IPS DF 6.9 (cell line): ENCODE data around the gene MYO9B.

Source experiments
- DNase-seq: peaks from one replicate; pipeline ENCODE4 v3.0.0-alpha.2; 2013; ENCODE audit warnings: low read depth, low spot score
- H3K27ac ChIP-seq: one replicate; pipeline ENCODE4 v1.5.1; 2013; ENCODE audit warnings: low read length, control low read depth
- H3K27me3 ChIP-seq: 2 replicates; pipeline ENCODE4 v1.6.1; 2013; ENCODE audit warnings: mild to moderate bottlenecking, low read length; ENCODE audit not compliant: control insufficient read depth, insufficient read depth
- H3K36me3 ChIP-seq: 2 replicates; pipeline ENCODE4 v1.6.1; 2013; ENCODE audit warnings: low read length; ENCODE audit not compliant: control insufficient read depth, insufficient read depth
- H3K4me1 ChIP-seq: 2 replicates; pipeline ENCODE4 v1.6.1; 2013; ENCODE audit warnings: low read length; ENCODE audit not compliant: control insufficient read depth, insufficient read depth
- H3K4me3 ChIP-seq: 2 replicates; pipeline ENCODE4 v1.5.1; 2013; ENCODE audit warnings: mild to moderate bottlenecking, low read length
- H3K9me3 ChIP-seq: 2 replicates; pipeline ENCODE4 v1.6.1; 2013; ENCODE audit warnings: low read length, inconsistent platforms; ENCODE audit not compliant: control insufficient read depth, insufficient read depth
- WGBS: extraction: QIAGEN DNeasy Blood & Tissue Kit; methylation state at CpG from one replicate; pipeline ENCODE4 v1.1.7; 2013; ENCODE audit warnings: mixed read lengths, missing lambda C conversion rate; ENCODE audit not compliant: insufficient read length, insufficient coverage; 5-methylcytosine and 5-hydroxymethylcytosine counted together

Gene MYO9B, protein sequence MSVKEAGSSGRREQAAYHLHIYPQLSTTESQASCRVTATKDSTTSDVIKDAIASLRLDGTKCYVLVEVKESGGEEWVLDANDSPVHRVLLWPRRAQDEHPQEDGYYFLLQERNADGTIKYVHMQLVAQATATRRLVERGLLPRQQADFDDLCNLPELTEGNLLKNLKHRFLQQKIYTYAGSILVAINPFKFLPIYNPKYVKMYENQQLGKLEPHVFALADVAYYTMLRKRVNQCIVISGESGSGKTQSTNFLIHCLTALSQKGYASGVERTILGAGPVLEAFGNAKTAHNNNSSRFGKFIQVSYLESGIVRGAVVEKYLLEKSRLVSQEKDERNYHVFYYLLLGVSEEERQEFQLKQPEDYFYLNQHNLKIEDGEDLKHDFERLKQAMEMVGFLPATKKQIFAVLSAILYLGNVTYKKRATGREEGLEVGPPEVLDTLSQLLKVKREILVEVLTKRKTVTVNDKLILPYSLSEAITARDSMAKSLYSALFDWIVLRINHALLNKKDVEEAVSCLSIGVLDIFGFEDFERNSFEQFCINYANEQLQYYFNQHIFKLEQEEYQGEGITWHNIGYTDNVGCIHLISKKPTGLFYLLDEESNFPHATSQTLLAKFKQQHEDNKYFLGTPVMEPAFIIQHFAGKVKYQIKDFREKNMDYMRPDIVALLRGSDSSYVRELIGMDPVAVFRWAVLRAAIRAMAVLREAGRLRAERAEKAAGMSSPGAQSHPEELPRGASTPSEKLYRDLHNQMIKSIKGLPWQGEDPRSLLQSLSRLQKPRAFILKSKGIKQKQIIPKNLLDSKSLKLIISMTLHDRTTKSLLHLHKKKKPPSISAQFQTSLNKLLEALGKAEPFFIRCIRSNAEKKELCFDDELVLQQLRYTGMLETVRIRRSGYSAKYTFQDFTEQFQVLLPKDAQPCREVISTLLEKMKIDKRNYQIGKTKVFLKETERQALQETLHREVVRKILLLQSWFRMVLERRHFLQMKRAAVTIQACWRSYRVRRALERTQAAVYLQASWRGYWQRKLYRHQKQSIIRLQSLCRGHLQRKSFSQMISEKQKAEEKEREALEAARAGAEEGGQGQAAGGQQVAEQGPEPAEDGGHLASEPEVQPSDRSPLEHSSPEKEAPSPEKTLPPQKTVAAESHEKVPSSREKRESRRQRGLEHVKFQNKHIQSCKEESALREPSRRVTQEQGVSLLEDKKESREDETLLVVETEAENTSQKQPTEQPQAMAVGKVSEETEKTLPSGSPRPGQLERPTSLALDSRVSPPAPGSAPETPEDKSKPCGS (N-terminal part only)

DNA sequence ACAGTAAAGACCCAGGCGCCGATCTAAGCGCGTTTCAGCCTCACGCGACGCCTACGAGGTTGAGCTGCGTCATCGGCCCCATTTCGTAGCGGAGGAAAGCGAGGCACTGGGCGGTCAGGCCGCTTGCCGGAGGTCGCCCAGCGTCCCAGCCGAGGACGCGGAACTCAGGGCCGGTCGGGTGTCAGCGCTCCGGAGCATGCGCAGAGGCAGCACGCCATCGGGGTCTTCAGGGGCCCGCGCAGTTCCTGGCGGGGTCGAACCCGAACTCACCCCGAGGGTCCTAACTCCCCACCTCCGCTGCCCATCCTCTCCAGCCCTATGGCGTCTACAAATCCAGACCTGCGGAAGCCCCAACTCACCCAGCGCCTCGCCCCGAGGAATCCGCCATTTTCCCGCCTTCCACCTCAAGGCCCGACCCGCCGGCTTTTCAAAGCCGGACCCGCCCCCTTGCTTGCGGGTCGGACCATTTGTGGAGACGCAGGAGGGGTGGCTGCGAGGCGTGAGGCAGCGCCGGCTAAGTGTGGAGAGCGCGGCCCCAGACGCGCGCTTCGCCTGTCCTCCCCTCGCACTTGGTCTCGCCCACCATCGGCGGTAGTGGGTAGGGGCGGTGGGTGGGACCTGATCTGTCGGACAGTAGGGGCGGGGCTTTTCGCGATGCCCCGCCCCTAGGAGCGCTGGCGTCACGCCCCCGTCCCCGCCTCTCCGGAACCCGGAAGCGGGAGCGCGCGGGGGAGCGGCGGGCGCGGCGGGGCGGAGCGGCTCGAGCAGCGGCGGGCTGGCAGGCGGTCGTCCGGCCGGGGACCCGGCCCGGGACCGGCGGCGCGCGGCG is at the start of gene MYO9B, which contains the start of gene HAUS8:
Gene MYO9B (plus strand): TSS at position 743 of the 829 bp plus-strand sequence. CDS start 25,941 bp downstream, outside the sequence.
Gene HAUS8 (minus strand): TSS at position 418 of the 829 bp plus-strand sequence. CDS start 30 bp downstream, at position 388.
- H3K27me3 ChIP-seq = no peaks in the 10 kb centered on the region
- no peaks in the 10 kb centered on the region for H3K9me3 ChIP-seq
- H3K27ac ChIP-seq = no peak within 1 kb of the TSS
- H3K36me3 ChIP-seq = 0 out of 2 replicates have a peak, but pooled peaks cover 8% of the 10 kb centered on the region
- DNase-seq = peak; percentile 91
- no peaks in the 10 kb centered on the region; the same call in 1 of the 2 replicates for H3K4me1 ChIP-seq
- H3K4me3 ChIP-seq = peak within 1 kb of the TSS; percentile 89; the same call in 1 of the 2 replicates
- WGBS = no CpG with 5 or more reads among the region's 103 CpGs

DNA sequence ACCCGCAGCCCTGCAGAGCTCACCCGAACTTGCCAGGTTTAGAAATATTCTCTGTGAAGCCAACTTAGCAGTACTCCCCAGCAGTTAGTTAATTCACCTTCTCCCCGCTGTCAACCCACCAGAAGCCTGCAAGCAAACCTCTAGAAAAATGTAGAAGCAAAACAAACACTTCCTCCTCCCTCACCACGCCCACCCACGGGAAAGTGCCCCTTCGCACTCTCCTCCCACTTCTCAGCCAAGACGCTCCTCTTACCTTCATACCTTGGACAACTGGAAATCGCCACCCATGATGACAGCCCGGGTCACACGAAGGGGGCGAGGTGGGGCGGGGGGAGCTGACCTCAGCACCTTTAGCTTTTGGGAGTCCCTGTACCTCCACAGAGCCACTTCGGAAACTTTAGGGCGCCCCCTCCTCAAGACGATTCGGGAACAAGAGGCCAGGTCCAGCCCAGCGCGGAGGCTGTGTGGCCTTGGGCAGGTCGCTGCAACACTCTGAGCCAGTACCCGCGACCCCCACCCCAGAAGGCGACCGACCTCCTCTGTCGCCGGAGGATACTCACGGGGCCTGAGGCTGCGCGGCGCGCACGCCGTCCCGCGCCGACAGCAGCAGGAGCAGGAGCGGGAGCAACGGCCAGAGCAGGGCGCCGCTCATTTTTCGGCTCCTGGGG is 49.5 kb upstream of the MYO9B start:
- no CpG with 5 or more reads among the region's 40 CpGs for WGBS
- no peak for DNase-seq
- no peaks in the 10 kb centered on the region for H3K36me3 ChIP-seq
- no peaks in the 10 kb centered on the region; the same call in 1 of the 2 replicates for H3K9me3 ChIP-seq
- H3K4me1 ChIP-seq = no peaks in the 10 kb centered on the region
- H3K27ac ChIP-seq = no peak overlapping the region
- peak overlapping the region; percentile 74; the same call in 1 of the 2 replicates for H3K4me3 ChIP-seq
- no peaks in the 10 kb centered on the region for H3K27me3 ChIP-seq

DNA sequence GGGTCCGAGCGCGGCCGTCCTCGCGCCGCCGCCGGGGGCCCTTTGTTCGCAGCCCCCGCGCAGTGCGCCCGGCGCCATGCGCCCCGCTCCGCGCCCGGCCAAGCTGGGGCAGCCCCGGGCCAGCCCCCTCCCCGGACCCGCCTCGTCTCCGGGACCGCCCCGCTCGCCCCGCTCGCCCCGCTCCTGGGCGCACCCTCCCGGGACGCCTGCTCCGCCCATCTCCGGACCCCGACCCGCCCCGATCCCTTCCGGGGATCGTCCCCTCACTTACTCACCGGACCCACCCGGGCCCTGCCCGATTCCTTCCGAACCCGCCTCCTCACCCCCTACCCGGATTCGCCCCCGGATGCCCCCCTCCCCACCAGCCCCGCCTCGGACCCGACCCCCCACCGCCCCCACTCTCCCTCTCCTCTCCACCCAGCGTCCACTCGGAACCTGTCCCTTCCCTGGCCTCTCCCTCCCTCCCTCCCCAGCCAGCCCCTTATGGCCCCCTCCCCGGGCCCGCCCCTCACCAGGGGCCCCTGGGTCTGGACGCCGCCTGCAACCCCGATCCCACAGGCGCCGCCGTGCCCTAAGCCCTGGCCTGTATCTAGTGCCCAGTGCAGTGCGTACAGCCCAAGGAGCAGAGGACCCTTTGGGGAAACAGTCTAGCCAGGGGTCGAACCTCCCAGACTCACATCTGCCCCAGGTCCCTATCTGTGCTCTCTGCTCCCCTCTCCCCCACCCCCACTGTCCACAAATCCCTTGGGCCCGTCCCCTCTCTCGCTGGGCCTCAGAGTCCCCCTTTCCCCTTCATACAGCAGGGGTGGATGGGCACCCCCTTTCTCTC is 48.7 kb upstream of the MYO9B start, which contains the start of gene CPAMD8:
Gene CPAMD8 (minus strand): TSS at position 105 of the 829 bp plus-strand sequence. CDS start 168 bp downstream, outside the sequence.
- no peaks in the 10 kb centered on the region for H3K27me3 ChIP-seq
- H3K4me3 ChIP-seq = peak within 1 kb of the TSS; percentile 74; the same call in 1 of the 2 replicates
- no peak within 1 kb of the TSS for H3K27ac ChIP-seq

DNA sequence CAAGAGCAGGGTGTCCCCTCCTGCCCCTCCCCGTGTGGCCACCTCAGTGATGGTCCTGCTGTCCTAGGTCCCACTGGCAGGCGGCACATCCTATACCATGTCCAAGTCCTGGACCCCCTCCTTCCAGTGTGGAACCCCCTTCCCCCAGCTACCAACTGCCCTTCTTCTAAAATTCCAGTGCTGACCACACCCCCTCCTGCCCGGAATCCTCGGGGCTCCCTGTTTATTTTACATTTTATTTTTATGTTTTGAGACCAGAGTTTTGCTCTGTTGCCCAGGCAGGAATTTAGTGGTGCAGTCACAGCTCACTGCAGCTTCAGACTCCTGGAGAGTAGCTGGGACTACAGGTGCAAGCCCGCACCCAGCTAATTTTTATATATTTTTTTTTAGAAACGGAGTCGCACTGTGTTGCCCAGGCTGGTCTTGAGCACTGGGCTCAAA is 48.0 kb upstream of the MYO9B start:
- H3K36me3 ChIP-seq = no peaks in the 10 kb centered on the region
- peak overlapping the region; percentile 74; the same call in 1 of the 2 replicates for H3K4me3 ChIP-seq
- H3K27ac ChIP-seq = no peak overlapping the region
- no peaks in the 10 kb centered on the region; the same call in 1 of the 2 replicates for H3K9me3 ChIP-seq
- no peaks in the 10 kb centered on the region for H3K27me3 ChIP-seq
- DNase-seq = no peak
- no CpG with 5 or more reads among the region's 7 CpGs for WGBS
- no peaks in the 10 kb centered on the region for H3K4me1 ChIP-seq

More for the DNA sequence above, 48.7 kb upstream of the MYO9B start, which contains the start of gene CPAMD8:
- Histone ChIP-seq H3K36me3 (no peaks in the 10 kb centered on the region), H3K9me3 (no peaks in the 10 kb centered on the region; the same call in 1 of the 2 replicates), H3K4me1 (no peaks in the 10 kb centered on the region)
- no CpG with 5 or more reads among the region's 67 CpGs for WGBS
- DNase-seq = no peak

DNA sequence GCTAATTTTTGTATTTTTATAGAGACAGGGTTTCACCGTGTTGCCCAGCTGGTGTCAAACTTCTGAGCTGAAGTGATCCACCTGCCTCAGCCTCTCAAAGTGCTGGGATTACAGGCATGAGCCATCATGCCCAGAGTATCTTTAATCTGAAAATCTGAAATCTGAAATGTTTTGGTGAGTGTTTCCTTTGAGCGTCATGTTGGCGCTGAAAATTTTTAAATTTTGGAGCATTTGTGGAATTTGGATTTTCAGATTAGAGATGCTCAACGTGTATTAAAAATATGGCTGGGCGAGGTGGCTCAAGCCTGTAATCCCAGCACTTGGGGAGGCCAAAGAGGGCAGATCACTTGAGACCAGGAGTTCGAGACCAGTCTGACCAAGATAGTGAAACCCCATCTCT is 43.8 kb upstream of the MYO9B start:
- no peaks in the 10 kb centered on the region for H3K4me1 ChIP-seq
- H3K27ac ChIP-seq = no peak overlapping the region
- H3K36me3 ChIP-seq = no peaks in the 10 kb centered on the region
- DNase-seq = no peak
- no CpG with 5 or more reads among the region's 6 CpGs for WGBS
- H3K27me3 ChIP-seq = no peaks in the 10 kb centered on the region
- H3K9me3 ChIP-seq = no peaks in the 10 kb centered on the region
- H3K4me3 ChIP-seq = no peak overlapping the region

DNA sequence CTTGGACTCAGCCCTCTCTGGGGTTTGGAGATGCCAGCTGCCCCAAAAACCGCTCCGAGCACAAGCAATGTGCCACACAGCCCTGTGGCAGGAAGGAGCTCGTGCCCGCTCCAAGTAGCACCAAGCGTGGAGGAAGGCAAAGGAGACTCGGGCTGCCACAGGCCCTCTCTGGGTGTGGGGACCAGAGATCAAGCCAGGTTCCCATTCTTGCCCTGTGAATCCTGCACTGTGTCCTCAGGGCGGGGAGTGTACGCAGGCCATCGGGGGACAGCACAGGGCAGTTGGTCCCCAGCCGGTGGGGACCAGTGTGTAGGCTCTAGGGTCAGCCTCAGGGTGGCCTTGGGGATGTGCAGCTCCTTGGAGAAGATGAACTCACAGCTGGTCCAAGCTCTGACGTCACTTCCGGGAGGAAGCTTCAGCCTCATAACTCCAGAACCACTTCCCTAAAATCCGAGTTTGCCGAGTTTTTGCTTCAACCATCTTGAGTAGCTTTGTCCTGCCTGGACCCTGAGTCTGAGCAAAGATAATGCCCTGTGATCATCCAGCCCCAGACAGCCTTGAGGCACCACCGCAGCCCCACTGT is 39.6 kb upstream of the MYO9B start:
- Histone ChIP-seq H3K27me3 (no peaks in the 10 kb centered on the region), H3K4me3 (no peak overlapping the region), H3K9me3 (no peaks in the 10 kb centered on the region), H3K27ac (no peak overlapping the region), H3K36me3 (no peaks in the 10 kb centered on the region), H3K4me1 (no peaks in the 10 kb centered on the region)
- WGBS = no CpG with 5 or more reads among the region's 15 CpGs
- no peak for DNase-seq

DNA sequence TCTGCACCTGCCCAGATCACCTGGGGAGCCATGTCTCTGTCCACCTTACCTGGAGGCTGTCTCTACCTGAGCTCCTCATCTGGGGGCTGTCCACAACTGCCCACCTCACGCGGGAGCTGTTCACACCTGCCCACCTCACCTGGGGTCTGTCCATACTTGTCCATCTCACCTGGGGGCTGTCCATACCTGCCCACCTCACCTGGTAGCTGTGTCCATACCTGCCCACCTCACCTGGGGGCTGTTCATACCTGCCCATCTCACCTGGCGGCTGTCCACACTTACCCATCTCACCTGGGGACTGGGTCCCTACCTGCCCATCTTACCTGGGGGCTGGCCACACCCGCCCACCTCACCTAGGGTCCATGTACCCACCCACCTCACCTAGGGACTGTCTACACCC is 38.9 kb upstream of the MYO9B start:
- Histone ChIP-seq H3K27me3 (no peaks in the 10 kb centered on the region), H3K4me1 (no peaks in the 10 kb centered on the region), H3K4me3 (no peak overlapping the region), H3K9me3 (no peaks in the 10 kb centered on the region), H3K27ac (no peak overlapping the region), H3K36me3 (no peaks in the 10 kb centered on the region)
- DNase-seq = no peak
- WGBS = no CpG with 5 or more reads among the region's 4 CpGs

DNA sequence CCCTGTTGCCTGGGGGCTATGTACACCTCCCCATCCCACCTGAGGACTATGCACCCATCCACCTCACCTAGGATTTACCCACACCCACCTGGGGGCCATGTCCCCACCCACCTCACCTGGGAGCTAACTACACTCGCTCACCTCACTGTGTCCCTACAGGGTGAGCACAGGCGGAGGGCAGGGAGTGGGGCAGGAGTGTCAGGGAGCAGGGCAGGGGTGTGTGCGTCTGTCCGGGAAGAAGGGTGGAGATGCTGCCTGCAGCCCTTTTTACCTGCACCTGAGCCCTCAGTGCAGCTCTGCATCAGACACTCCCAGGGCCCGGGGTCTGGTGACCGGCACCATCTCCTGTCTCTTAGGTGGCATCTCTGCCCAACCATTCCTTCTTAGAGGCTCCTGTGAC is 38.4 kb upstream of the MYO9B start:
- no CpG with 5 or more reads among the region's 6 CpGs for WGBS

More for the DNA sequence above, 38.4 kb upstream of the MYO9B start:
- H3K9me3 ChIP-seq = no peaks in the 10 kb centered on the region
- H3K27me3 ChIP-seq = no peaks in the 10 kb centered on the region
- H3K27ac ChIP-seq = no peak overlapping the region
- H3K36me3 ChIP-seq = no peaks in the 10 kb centered on the region
- no peak for DNase-seq
- no peak overlapping the region for H3K4me3 ChIP-seq
- H3K4me1 ChIP-seq = no peaks in the 10 kb centered on the region
